Measurements from ENCODE around the gene FOXS1.
A peak's percentile ranks its signal among the peaks of the same experiment; 100 is the strongest.

Gene FOXS1

GRCh38 chr20:31856516-31856915, 11.1 kb upstream of the FOXS1 start:
- Mint-ChIP-seq H3K27me3 (ENCODE audit: low read depth) (peaks cover 9% of the 10 kb centered on the region), H3K4me1 (peaks cover 15% of the 10 kb centered on the region), H3K9me3 (no peaks in the 10 kb centered on the region), H3K4me3 (no peak overlapping the region), H3K36me3 (ENCODE audit: low read depth) (no peaks in the 10 kb centered on the region), H3K27ac (no peak overlapping the region)
- TF ChIP-seq CTCF (IDR thresholded peaks at IDR 0.05; ENCODE audit: unreplicated experiment in 3 of 3), result no peak

DNA sequence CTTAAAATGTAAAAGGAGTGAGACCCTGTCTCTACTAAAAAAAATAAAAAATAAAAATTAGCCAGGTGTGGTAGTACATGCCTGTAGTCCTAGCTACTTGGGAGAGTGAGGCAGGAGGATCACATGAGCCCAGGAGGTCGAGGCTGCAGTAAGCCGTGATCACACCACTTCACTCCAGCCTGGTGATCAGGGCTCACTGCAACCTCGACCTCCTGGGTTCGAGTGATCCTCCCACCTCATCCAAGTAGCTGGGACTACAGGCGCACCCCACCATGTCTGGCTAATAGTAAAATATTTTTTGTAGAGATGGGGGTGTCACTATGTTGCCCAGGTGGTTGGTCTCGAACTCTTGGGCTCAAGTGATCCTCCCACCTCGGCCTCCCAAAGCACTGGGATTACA, 8.1 kb upstream of the FOXS1 start:
- H3K27ac Mint-ChIP-seq, result no peak overlapping the region
- no peaks in the 10 kb centered on the region for H3K9me3 Mint-ChIP-seq
- no peak overlapping the region for H3K4me3 Mint-ChIP-seq
- TF ChIP-seq CTCF (IDR thresholded peaks at IDR 0.05; ENCODE audit: unreplicated experiment in 3 of 3), result no peak
- H3K27me3 Mint-ChIP-seq (ENCODE audit: low read depth), result peaks cover 27% of the 10 kb centered on the region
- H3K36me3 Mint-ChIP-seq (ENCODE audit: low read depth), result no peaks in the 10 kb centered on the region
- H3K4me1 Mint-ChIP-seq, result peaks cover 7% of the 10 kb centered on the region

- H3K27ac Mint-ChIP-seq, result no peak overlapping the region
- H3K9me3 Mint-ChIP-seq, result no peaks in the 10 kb centered on the region
- H3K4me1 Mint-ChIP-seq, result no peaks in the 10 kb centered on the region
- no peak for TF ChIP-seq CTCF (IDR thresholded peaks at IDR 0.05; ENCODE audit: unreplicated experiment in 3 of 3)
- no peak overlapping the region for H3K4me3 Mint-ChIP-seq
- H3K36me3 Mint-ChIP-seq (ENCODE audit: low read depth), result no peaks in the 10 kb centered on the region
- H3K27me3 Mint-ChIP-seq (ENCODE audit: low read depth), result peaks cover 29% of the 10 kb centered on the region
Measured at GRCh38 chr20:31851240-31851955, 6.0 kb upstream of the FOXS1 start.

GRCh38 chr20:31849306-31849930, 4.0 kb upstream of the FOXS1 start:
- peaks cover 29% of the 10 kb centered on the region for H3K27me3 Mint-ChIP-seq (ENCODE audit: low read depth)
- peak overlapping the region in 1 of 3 experiments; percentile 37 for H3K27ac Mint-ChIP-seq
- TF ChIP-seq CTCF (IDR thresholded peaks at IDR 0.05; ENCODE audit: unreplicated experiment in 3 of 3), result no peak
- no peaks in the 10 kb centered on the region for H3K9me3 Mint-ChIP-seq
- no peaks in the 10 kb centered on the region for H3K4me1 Mint-ChIP-seq
- H3K36me3 Mint-ChIP-seq (ENCODE audit: low read depth), result no peaks in the 10 kb centered on the region
- no peak overlapping the region for H3K4me3 Mint-ChIP-seq

- H3K27ac Mint-ChIP-seq, result peak overlapping the region in 1 of 3 experiments; percentile 37
- no peak overlapping the region for H3K4me3 Mint-ChIP-seq
- TF ChIP-seq CTCF (IDR thresholded peaks at IDR 0.05; ENCODE audit: unreplicated experiment in 3 of 3), result no peak
- H3K27me3 Mint-ChIP-seq (ENCODE audit: low read depth), result peaks cover 29% of the 10 kb centered on the region
- no peaks in the 10 kb centered on the region for H3K9me3 Mint-ChIP-seq
- no peaks in the 10 kb centered on the region for H3K36me3 Mint-ChIP-seq (ENCODE audit: low read depth)
- peaks cover 10% of the 10 kb centered on the region for H3K4me1 Mint-ChIP-seq
Measured at GRCh38 chr20:31848088-31848999, 2.9 kb upstream of the FOXS1 start.
